ENCODE data around the gene PTPRT. TPM values are rescaled to one million over a fixed set of nuclear protein-coding genes. Genes with fewer than 3 reads are reported as not detected.

The PTPRT gene
- total RNA-seq, 2 experiments from 2014 or later = not detected

DNA sequence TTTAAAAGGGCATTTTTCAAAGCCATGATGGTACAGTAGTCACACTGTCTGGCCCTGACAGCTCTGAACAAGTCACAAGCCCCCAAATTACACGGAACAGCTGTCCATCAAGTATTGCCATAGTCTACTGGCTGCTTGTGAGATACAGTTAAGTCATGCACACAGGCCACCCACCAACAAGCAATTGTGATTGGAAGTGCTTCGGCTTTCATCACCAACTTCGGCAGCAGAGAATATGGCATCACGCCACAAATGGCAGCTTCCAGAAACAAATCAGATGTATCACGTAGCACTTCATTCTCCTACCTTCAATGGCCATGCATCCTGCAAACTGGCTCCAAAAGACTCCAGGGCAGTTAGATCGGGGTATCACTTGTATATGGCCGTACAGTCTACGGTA is 160.5 kb downstream of the PTPRT start:
- H3K36me3 Mint-ChIP-seq (ENCODE audit: low read depth) = no peaks in the 10 kb centered on the region
- no peak for DNase-seq
- no peaks in the 10 kb centered on the region for H3K9me3 Mint-ChIP-seq
- no peaks in the 10 kb centered on the region for H3K4me1 Mint-ChIP-seq (ENCODE audit: low read depth)
- intact Hi-C loops (cut with micrococcal nuclease) = no loop called here
- H3K27me3 Mint-ChIP-seq (ENCODE audit: low read depth) = peaks cover 3% of the 10 kb centered on the region
- H3K4me3 Mint-ChIP-seq = no peak overlapping the region
- H3K27ac Mint-ChIP-seq = no peak overlapping the region
- CTCF ChIA-PET = interaction anchor here (0.7 kb wide), 1 partner anchor 47 kb away, joined by 3 read pairs; no protein-coding TSS in a partner anchor

DNA sequence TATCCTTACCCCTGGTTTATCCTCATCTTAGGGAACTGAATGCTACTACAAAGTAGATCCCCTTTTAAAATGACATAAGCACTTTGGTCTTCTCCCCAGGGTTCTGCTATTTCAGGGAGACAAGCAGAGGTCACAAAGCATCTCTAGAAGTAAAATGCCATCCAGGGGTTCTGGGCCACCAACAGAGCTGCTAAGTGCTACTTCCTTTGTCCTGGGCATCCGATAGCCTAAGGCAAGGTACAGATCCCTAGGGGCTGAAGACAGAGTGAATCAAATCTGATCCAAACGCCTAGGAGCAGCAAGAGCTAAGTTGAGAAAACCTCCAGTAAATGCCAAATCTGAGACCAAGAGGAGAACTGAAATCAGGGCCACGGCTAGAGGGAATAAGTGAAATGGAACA is 161.2 kb downstream of the PTPRT start:
- intact Hi-C loops (cut with micrococcal nuclease) = no loop called here
- no peaks in the 10 kb centered on the region for H3K9me3 Mint-ChIP-seq
- CTCF ChIA-PET = interaction anchor here (0.7 kb wide), 1 partner anchor 46 kb away, joined by 3 read pairs; no protein-coding TSS in a partner anchor
- no peak overlapping the region for H3K4me3 Mint-ChIP-seq
- DNase-seq = no peak
- H3K4me1 Mint-ChIP-seq (ENCODE audit: low read depth) = no peaks in the 10 kb centered on the region
- no peak overlapping the region for H3K27ac Mint-ChIP-seq
- no peaks in the 10 kb centered on the region for H3K36me3 Mint-ChIP-seq (ENCODE audit: low read depth)
- H3K27me3 Mint-ChIP-seq (ENCODE audit: low read depth) = peaks cover 2% of the 10 kb centered on the region

- Mint-ChIP-seq H3K4me1 (ENCODE audit: low read depth) (no peaks in the 10 kb centered on the region), H3K9me3 (no peaks in the 10 kb centered on the region), H3K4me3 (no peak overlapping the region), H3K27me3 (ENCODE audit: low read depth) (no peaks in the 10 kb centered on the region), H3K27ac (no peak overlapping the region), H3K36me3 (ENCODE audit: low read depth) (no peaks in the 10 kb centered on the region)
- intact Hi-C loops (cut with micrococcal nuclease) = no loop called here
- DNase-seq = no peak
- CTCF ChIA-PET = interaction anchor here (0.6 kb wide), 1 partner anchor 1556 kb away, joined by 4 read pairs; no protein-coding TSS in a partner anchor
Measured at GRCh38 chr20:43023836-43024235, 165.9 kb downstream of the PTPRT start.

GRCh38 chr20:43022568-43022967 is 167.1 kb downstream of the PTPRT start:
- no peaks in the 10 kb centered on the region for H3K9me3 Mint-ChIP-seq
- H3K27ac Mint-ChIP-seq = no peak overlapping the region
- H3K27me3 Mint-ChIP-seq (ENCODE audit: low read depth) = no peaks in the 10 kb centered on the region
- intact Hi-C loops (cut with micrococcal nuclease) = no loop called here
- H3K36me3 Mint-ChIP-seq (ENCODE audit: low read depth) = no peaks in the 10 kb centered on the region
- DNase-seq = no peak
- CTCF ChIA-PET = no interaction called here
- no peaks in the 10 kb centered on the region for H3K4me1 Mint-ChIP-seq (ENCODE audit: low read depth)
- H3K4me3 Mint-ChIP-seq = no peak overlapping the region

DNA sequence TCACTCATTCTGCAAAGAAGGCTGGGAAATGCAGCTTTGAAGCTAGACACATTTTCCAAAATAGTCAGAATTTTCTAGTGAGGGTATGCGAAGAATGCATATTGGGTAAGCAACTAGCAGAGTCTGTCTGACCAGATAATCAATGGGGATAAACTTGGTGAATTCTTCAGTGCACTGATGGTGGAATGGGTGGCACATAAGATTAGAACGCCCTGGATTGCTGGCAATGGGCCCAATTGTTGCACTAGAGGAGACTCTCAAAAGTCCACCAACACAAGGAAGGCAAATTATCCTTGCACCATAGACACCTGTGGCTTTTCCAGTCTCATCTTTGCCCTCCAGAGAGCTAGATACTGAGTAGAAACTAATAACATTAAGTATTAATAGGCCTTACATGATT is 167.6 kb downstream of the PTPRT start:
- H3K27ac Mint-ChIP-seq = no peak overlapping the region
- intact Hi-C loops (cut with micrococcal nuclease) = no loop called here
- no peaks in the 10 kb centered on the region for H3K9me3 Mint-ChIP-seq
- CTCF ChIA-PET = no interaction called here
- no peak overlapping the region for H3K4me3 Mint-ChIP-seq
- no peaks in the 10 kb centered on the region for H3K4me1 Mint-ChIP-seq (ENCODE audit: low read depth)
- H3K27me3 Mint-ChIP-seq (ENCODE audit: low read depth) = no peaks in the 10 kb centered on the region
- no peak for DNase-seq
- no peaks in the 10 kb centered on the region for H3K36me3 Mint-ChIP-seq (ENCODE audit: low read depth)

DNA sequence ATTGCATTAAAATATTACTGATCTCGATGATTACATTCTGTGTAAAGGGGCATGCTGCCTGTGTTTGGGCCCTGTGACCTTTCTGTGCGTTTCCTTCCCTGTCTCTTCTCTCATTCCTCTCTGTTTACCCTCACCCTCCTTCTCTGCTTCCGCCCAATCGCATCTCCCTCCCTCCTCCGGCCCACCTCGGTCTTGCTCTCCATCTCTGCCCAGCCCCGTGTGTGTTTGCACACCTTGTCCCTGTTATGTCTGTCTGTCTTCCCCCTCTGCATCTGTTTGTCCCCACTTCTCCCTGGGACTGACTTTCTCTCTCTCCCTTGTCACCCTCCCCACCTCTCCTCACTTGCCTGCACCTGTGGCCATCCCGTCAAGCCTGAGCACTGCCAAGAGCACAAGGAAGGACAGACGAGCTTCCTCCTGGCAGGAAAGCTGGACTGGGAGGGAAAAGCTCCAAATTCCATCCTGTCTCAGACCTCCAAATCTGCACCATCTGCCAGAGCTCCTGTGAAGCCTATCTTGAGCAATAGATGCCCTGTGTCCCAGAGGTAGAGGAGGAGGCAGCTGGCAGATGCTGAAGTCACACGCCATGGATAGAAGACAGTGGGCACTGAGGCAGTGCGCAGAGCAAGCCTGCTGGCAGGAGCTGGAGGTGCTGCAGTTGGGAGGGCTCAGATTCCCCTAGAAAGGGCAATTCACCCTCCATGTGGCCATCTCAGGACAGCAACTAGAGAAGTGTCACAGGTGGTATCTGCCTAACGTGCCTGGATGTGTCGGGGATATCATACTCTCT is 172.3 kb downstream of the PTPRT start:
- no peaks in the 10 kb centered on the region for H3K9me3 Mint-ChIP-seq
- intact Hi-C loops (cut with micrococcal nuclease) = no loop called here
- no peak overlapping the region for H3K27ac Mint-ChIP-seq
- no peak for DNase-seq
- no peak overlapping the region for H3K4me3 Mint-ChIP-seq
- no peaks in the 10 kb centered on the region for H3K36me3 Mint-ChIP-seq (ENCODE audit: low read depth)
- CTCF ChIA-PET = no interaction called here
- H3K27me3 Mint-ChIP-seq (ENCODE audit: low read depth) = peaks cover 4% of the 10 kb centered on the region
- H3K4me1 Mint-ChIP-seq (ENCODE audit: low read depth) = no peaks in the 10 kb centered on the region

- no peaks in the 10 kb centered on the region for H3K9me3 Mint-ChIP-seq
- no peaks in the 10 kb centered on the region for H3K36me3 Mint-ChIP-seq (ENCODE audit: low read depth)
- DNase-seq = no peak
- no peaks in the 10 kb centered on the region for H3K4me1 Mint-ChIP-seq (ENCODE audit: low read depth)
- no peak overlapping the region for H3K4me3 Mint-ChIP-seq
- H3K27me3 Mint-ChIP-seq (ENCODE audit: low read depth) = peaks cover 4% of the 10 kb centered on the region
- CTCF ChIA-PET = no interaction called here
- no peak overlapping the region for H3K27ac Mint-ChIP-seq
- intact Hi-C loops (cut with micrococcal nuclease) = no loop called here
Measured at GRCh38 chr20:43016257-43016656, 173.4 kb downstream of the PTPRT start.

GRCh38 chr20:43015566-43015965 is 174.1 kb downstream of the PTPRT start:
- no peak overlapping the region for H3K4me3 Mint-ChIP-seq
- no peak overlapping the region for H3K27ac Mint-ChIP-seq
- CTCF ChIA-PET = no interaction called here
- intact Hi-C loops (cut with micrococcal nuclease) = no loop called here
- no peak for DNase-seq
- no peaks in the 10 kb centered on the region for H3K9me3 Mint-ChIP-seq
- H3K4me1 Mint-ChIP-seq (ENCODE audit: low read depth) = no peaks in the 10 kb centered on the region
- H3K36me3 Mint-ChIP-seq (ENCODE audit: low read depth) = no peaks in the 10 kb centered on the region
- H3K27me3 Mint-ChIP-seq (ENCODE audit: low read depth) = peaks cover 4% of the 10 kb centered on the region

DNA sequence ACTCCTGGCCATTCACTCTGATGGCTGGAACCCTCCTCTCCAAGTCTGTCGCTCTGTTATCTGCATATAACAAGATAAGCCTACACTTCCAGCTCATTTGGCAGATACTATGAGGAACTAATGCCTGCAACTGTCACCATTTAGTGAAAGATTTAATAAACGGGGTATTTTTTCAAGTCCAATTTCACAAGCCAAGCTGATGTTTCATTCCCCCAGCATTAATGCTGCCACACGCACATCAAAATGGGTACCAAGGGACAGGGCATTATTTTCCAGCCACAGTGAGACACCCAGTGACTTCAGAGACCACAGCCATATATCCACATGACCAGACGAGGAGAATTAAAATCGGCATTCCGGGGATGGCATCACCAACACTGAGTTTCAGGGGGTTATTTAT is 175.5 kb downstream of the PTPRT start:
- Mint-ChIP-seq H3K36me3 (ENCODE audit: low read depth) (no peaks in the 10 kb centered on the region), H3K27me3 (ENCODE audit: low read depth) (peaks cover 4% of the 10 kb centered on the region)
- CTCF ChIA-PET = no interaction called here

GRCh38 chr20:43011491-43011890 is 178.2 kb downstream of the PTPRT start:
- Mint-ChIP-seq H3K4me3 (no peak overlapping the region), H3K4me1 (ENCODE audit: low read depth) (no peaks in the 10 kb centered on the region), H3K9me3 (peaks cover 7% of the 10 kb centered on the region), H3K27me3 (ENCODE audit: low read depth) (peaks cover 4% of the 10 kb centered on the region), H3K27ac (no peak overlapping the region), H3K36me3 (ENCODE audit: low read depth) (no peaks in the 10 kb centered on the region)
- intact Hi-C loops (cut with micrococcal nuclease) = no loop called here
- DNase-seq = no peak
- CTCF ChIA-PET = no interaction called here

More for the DNA sequence above, 175.5 kb downstream of the PTPRT start:
- Mint-ChIP-seq H3K9me3 (peaks cover 7% of the 10 kb centered on the region), H3K27ac (no peak overlapping the region), H3K4me3 (no peak overlapping the region), H3K4me1 (ENCODE audit: low read depth) (no peaks in the 10 kb centered on the region)
- DNase-seq = no peak
- intact Hi-C loops (cut with micrococcal nuclease) = no loop called here

- DNase-seq = no peak
- CTCF ChIA-PET = interaction anchor here (0.6 kb wide), 1 partner anchor 263 kb away, joined by 3 read pairs; no protein-coding TSS in a partner anchor
- H3K4me1 Mint-ChIP-seq (ENCODE audit: low read depth) = no peaks in the 10 kb centered on the region
- peaks cover 7% of the 10 kb centered on the region for H3K9me3 Mint-ChIP-seq
- H3K27me3 Mint-ChIP-seq (ENCODE audit: low read depth) = no peaks in the 10 kb centered on the region
- no peak overlapping the region for H3K4me3 Mint-ChIP-seq
- intact Hi-C loops (cut with micrococcal nuclease) = no loop called here
- no peak overlapping the region for H3K27ac Mint-ChIP-seq
- H3K36me3 Mint-ChIP-seq (ENCODE audit: low read depth) = no peaks in the 10 kb centered on the region
Measured at GRCh38 chr20:43009532-43009931, 180.2 kb downstream of the PTPRT start.

GRCh38 chr20:43007525-43007924 is 182.2 kb downstream of the PTPRT start:
- intact Hi-C loops (cut with micrococcal nuclease) = no loop called here
- CTCF ChIA-PET = no interaction called here
- DNase-seq = no peak
- Mint-ChIP-seq H3K4me1 (ENCODE audit: low read depth) (no peaks in the 10 kb centered on the region), H3K27ac (no peak overlapping the region), H3K9me3 (peaks cover 7% of the 10 kb centered on the region), H3K36me3 (ENCODE audit: low read depth) (no peaks in the 10 kb centered on the region), H3K27me3 (ENCODE audit: low read depth) (no peaks in the 10 kb centered on the region), H3K4me3 (no peak overlapping the region)

DNA sequence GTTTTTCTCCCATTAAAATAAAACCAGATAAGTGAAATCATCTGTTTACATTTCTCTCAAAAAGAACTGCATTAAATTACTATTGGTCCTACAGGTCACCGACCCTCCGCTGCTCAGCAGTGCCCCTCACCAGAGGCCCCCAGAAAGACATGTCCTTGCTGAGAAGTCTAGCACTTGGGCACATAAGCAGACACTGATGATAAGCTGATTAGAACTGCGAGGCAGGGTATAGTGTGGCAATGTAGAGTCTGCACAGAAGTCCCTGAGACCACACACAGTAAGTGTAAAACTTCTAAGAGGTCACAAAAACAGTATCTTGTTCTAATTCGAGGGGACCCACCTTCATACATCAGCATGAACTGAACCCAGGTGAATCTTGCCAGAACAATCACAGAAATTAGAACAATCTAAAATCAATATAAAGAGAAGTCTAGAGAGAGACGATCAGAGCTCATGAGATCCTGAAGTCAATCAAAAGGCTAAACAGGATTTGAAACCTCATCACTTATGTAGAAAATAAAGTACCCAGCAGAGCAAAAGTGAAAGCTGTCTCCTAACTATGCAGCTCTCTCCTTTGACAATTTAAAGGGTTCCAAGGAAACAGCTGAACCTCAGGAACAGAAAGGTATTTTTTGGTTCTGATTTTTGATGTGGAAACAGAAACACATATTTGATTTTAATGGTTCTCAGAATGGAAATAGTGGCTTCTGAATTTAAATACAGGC is 182.9 kb downstream of the PTPRT start:
- CTCF ChIA-PET = no interaction called here
- no peaks in the 10 kb centered on the region for H3K27me3 Mint-ChIP-seq (ENCODE audit: low read depth)
- no peak overlapping the region for H3K27ac Mint-ChIP-seq
- intact Hi-C loops (cut with micrococcal nuclease) = no loop called here
- peaks cover 7% of the 10 kb centered on the region for H3K9me3 Mint-ChIP-seq
- no peaks in the 10 kb centered on the region for H3K4me1 Mint-ChIP-seq (ENCODE audit: low read depth)
- H3K4me3 Mint-ChIP-seq = no peak overlapping the region
- no peaks in the 10 kb centered on the region for H3K36me3 Mint-ChIP-seq (ENCODE audit: low read depth)
- no peak for DNase-seq
